H9 (cell line): ENCODE data around the gene FOXJ3. TPM values are rescaled to one million over a fixed set of nuclear protein-coding genes. Genes with fewer than 3 reads are reported as not detected.

Source experiments
- DNase-seq: peaks from one replicate; pipeline ENCODE4 v3.0.0-alpha.2; 2017
- H2AFZ ChIP-seq: one replicate; pipeline ENCODE4 v1.6.1; 2013; ENCODE audit warnings: mild to moderate bottlenecking, low read length, control low read depth, moderate library complexity
- H2AK5ac ChIP-seq: 2 replicates; pipeline ENCODE4 v1.6.1; 2013; ENCODE audit warnings: low read length, control low read depth, mixed read lengths; ENCODE audit not compliant: insufficient read length
- H2BK120ac ChIP-seq: one replicate; pipeline ENCODE4 v1.6.1; 2013; ENCODE audit warnings: low read depth, mild to moderate bottlenecking, low read length, control low read depth, inconsistent platforms; ENCODE audit not compliant: poor library complexity, severe bottlenecking
- H2BK12ac ChIP-seq: 2 replicates; pipeline ENCODE4 v1.6.1; 2013; ENCODE audit warnings: low read length, control low read depth, mixed read lengths, low read depth; ENCODE audit not compliant: insufficient read length
- H2BK15ac ChIP-seq: 2 replicates; pipeline ENCODE4 v1.6.1; 2013; ENCODE audit warnings: low read depth, low read length, control low read depth
- H2BK20ac ChIP-seq: one replicate; pipeline ENCODE4 v1.6.1; 2013; ENCODE audit warnings: low read depth, mild to moderate bottlenecking, low read length, control low read depth, inconsistent platforms; ENCODE audit not compliant: poor library complexity, severe bottlenecking
- H2BK5ac ChIP-seq: 2 replicates; pipeline ENCODE4 v1.6.1; 2013; ENCODE audit warnings: low read length, control low read depth, mixed read lengths; ENCODE audit not compliant: insufficient read length
- H3K14ac ChIP-seq: 2 replicates; pipeline ENCODE4 v1.6.1; 2013; ENCODE audit warnings: low read length, control low read depth; ENCODE audit not compliant: insufficient read depth
- H3K18ac ChIP-seq: 2 replicates; pipeline ENCODE4 v1.6.1; 2013; ENCODE audit warnings: low read depth, mild to moderate bottlenecking, mixed read lengths, low read length, control low read depth; ENCODE audit not compliant: insufficient read length
- H3K23ac ChIP-seq: 2 replicates; pipeline ENCODE4 v1.6.1; 2013; ENCODE audit warnings: low read length, control low read depth, mixed read lengths, low read depth; ENCODE audit not compliant: insufficient read length
- H3K23me2 ChIP-seq: 2 replicates; pipeline ENCODE4 v1.6.1; 2013; ENCODE audit warnings: low read depth, mild to moderate bottlenecking, mixed read lengths, low read length, control low read depth; ENCODE audit not compliant: insufficient read length, poor library complexity, severe bottlenecking
- H3K27ac ChIP-seq: 2 replicates; pipeline ENCODE4 v1.5.1; 2013; ENCODE audit warnings: low read length, control low read depth, mixed read lengths, low read depth; ENCODE audit not compliant: insufficient read length
- H3K27me3 ChIP-seq: 2 replicates; pipeline ENCODE4 v1.6.1; 2013; ENCODE audit warnings: low read length, control low read depth, inconsistent platforms; ENCODE audit not compliant: insufficient read depth
- H3K4ac ChIP-seq: 2 replicates; pipeline ENCODE4 v1.6.1; 2013; ENCODE audit warnings: low read depth, mild to moderate bottlenecking, control low read depth, inconsistent platforms, low read length, moderate library complexity
- H3K4me1 ChIP-seq: 2 replicates; pipeline ENCODE4 v1.6.1; 2013; ENCODE audit warnings: low read length, control low read depth, inconsistent platforms; ENCODE audit not compliant: insufficient read depth
- H3K4me2 ChIP-seq: 2 replicates; pipeline ENCODE4 v1.6.1; 2013; ENCODE audit warnings: low read length, control low read depth, mixed read lengths; ENCODE audit not compliant: insufficient read length, insufficient read depth
- H3K56ac ChIP-seq: 2 replicates; pipeline ENCODE4 v1.6.1; 2013; ENCODE audit warnings: low read depth, mild to moderate bottlenecking, mixed read lengths, low read length, control low read depth; ENCODE audit not compliant: insufficient read length
- H3K79me1 ChIP-seq: 2 replicates; pipeline ENCODE4 v1.6.1; 2013; ENCODE audit warnings: low read depth, mild to moderate bottlenecking, moderate library complexity, low read length, control low read depth, inconsistent platforms; ENCODE audit not compliant: insufficient read depth, poor library complexity, severe bottlenecking
- H3K79me2 ChIP-seq: 2 replicates; pipeline ENCODE4 v1.6.1; 2013; ENCODE audit warnings: low read length, control low read depth, inconsistent platforms; ENCODE audit not compliant: insufficient read depth
- H3K9ac ChIP-seq: 2 replicates; pipeline ENCODE4 v1.6.1; 2013; ENCODE audit warnings: low read length, control low read depth, mixed read lengths; ENCODE audit not compliant: insufficient read length; ENCODE audit errors: extremely low read depth
- H3K9me3 ChIP-seq: one replicate; pipeline ENCODE4 v1.6.1; 2013; ENCODE audit warnings: low read depth, low read length, inconsistent platforms; ENCODE audit not compliant: control insufficient read depth
- H3T11ph ChIP-seq: one replicate; pipeline ENCODE4 v1.6.1; 2013; ENCODE audit warnings: mild to moderate bottlenecking, low read length, control low read depth, inconsistent platforms
- H4K20me1 ChIP-seq: one replicate; pipeline ENCODE4 v1.6.1; 2013; ENCODE audit not compliant: control insufficient read depth, insufficient read length, insufficient read depth
- H4K5ac ChIP-seq: 2 replicates; pipeline ENCODE4 v1.6.1; 2013; ENCODE audit warnings: low read depth, mild to moderate bottlenecking, mixed read lengths, low read length, control low read depth; ENCODE audit not compliant: insufficient read length
- H4K8ac ChIP-seq: replicated peaks from 2 replicates; pipeline ENCODE4 v1.6.1; 2013; ENCODE audit warnings: low read length, control low read depth, mixed read lengths, low read depth; ENCODE audit not compliant: insufficient read length
- H4K91ac ChIP-seq: 2 replicates; pipeline ENCODE4 v1.6.1; 2013; ENCODE audit warnings: low read depth, mild to moderate bottlenecking, moderate library complexity, mixed read lengths, low read length, control low read depth; ENCODE audit not compliant: insufficient read length
- H3K27ac Mint-ChIP-seq, 3 experiments: 2 replicates in 2 of 3; 3 replicates in 1 of 3; pipeline ENCODE4 v1.8.0; 2020 to 2021; ENCODE audit warnings: mixed read lengths in 3 of 3, mild to moderate bottlenecking in 1 of 3, moderate library complexity in 1 of 3
- H3K27me3 Mint-ChIP-seq: 2 replicates; pipeline ENCODE4 v1.8.0; 2021; ENCODE audit warnings: low read depth, mild to moderate bottlenecking, moderate library complexity, mixed read lengths
- H3K36me3 Mint-ChIP-seq, 3 experiments: 2 replicates in 2 of 3; 3 replicates in 1 of 3; pipeline ENCODE4 v1.8.0; 2020 to 2021; ENCODE audit warnings: low read depth in 3 of 3, mixed read lengths in 3 of 3; ENCODE audit not compliant: insufficient read depth in 1 of 3
- H3K4me1 Mint-ChIP-seq, 2 experiments: 2 replicates each; pipeline ENCODE4 v1.8.0; 2020; ENCODE audit warnings: mixed read lengths in 2 of 2
- H3K4me3 Mint-ChIP-seq, 2 experiments: 2 replicates in 1 of 2; 3 replicates in 1 of 2; pipeline ENCODE4 v1.8.0; 2020 to 2021; ENCODE audit warnings: mild to moderate bottlenecking in 2 of 2, mixed read lengths in 2 of 2, moderate library complexity in 1 of 2
- H3K9me3 Mint-ChIP-seq, 2 experiments: 2 replicates in 1 of 2; 3 replicates in 1 of 2; pipeline ENCODE4 v1.8.0; 2020; ENCODE audit warnings: mild to moderate bottlenecking in 2 of 2, mixed read lengths in 2 of 2, moderate library complexity in 1 of 2
- WGBS: extraction: QIAGEN DNeasy Blood & Tissue Kit; methylation state at CpG from one replicate; pipeline ENCODE4 v1.1.7; 2013; ENCODE audit warnings: missing lambda C conversion rate, low lambda C conversion rate, mixed read lengths; ENCODE audit not compliant: insufficient read length; ENCODE audit errors: extremely low coverage; 5-methylcytosine and 5-hydroxymethylcytosine counted together
- total RNA-seq: library from RNA; stranded (reverse); gene quantifications from 2 replicates; pipeline ENCODE4 v1.2.1, GENCODE V29; 2021
- TF ChIP-seq, protein P1 (sequence below): fragments of 200-600 bp; sonication (generic); conservative IDR thresholded peaks from 3 replicates; pipeline ENCODE4 v1.8.0; 2021; ENCODE audit warnings: antibody characterized with exemption, mild to moderate bottlenecking

FOXJ3 gene
- total RNA-seq, 1 experiment from 2014 or later = 49.9 TPM

- no peaks in the 10 kb centered on the region for H4K20me1 ChIP-seq
- H2BK15ac ChIP-seq = no peak overlapping the region
- H3K23me2 ChIP-seq = no peaks in the 10 kb centered on the region
- DNase-seq = no peak
- H2BK20ac ChIP-seq = no peak overlapping the region
- no peak overlapping the region for H3T11ph ChIP-seq
- H4K91ac ChIP-seq = no peak overlapping the region
- no peak overlapping the region for H2BK5ac ChIP-seq
- no peak overlapping the region for H2BK120ac ChIP-seq
- Mint-ChIP-seq H3K27me3 (no peaks in the 10 kb centered on the region), H3K4me3 (no peak overlapping the region), H3K27ac (no peak overlapping the region), H3K4me1 (peaks cover 17 to 18% of the 10 kb centered on the region in 2 experiments), H3K9me3 (no peaks in the 10 kb centered on the region), H3K36me3 (peaks cover 3 to 10% (median 6%) of the 10 kb centered on the region in 3 experiments; a peak in 4 of 7 replicates)
- no peak overlapping the region for H2BK12ac ChIP-seq
- H3K14ac ChIP-seq = no peak overlapping the region
- H3K27ac ChIP-seq = no peak overlapping the region
- TF ChIP-seq, protein P1, sequence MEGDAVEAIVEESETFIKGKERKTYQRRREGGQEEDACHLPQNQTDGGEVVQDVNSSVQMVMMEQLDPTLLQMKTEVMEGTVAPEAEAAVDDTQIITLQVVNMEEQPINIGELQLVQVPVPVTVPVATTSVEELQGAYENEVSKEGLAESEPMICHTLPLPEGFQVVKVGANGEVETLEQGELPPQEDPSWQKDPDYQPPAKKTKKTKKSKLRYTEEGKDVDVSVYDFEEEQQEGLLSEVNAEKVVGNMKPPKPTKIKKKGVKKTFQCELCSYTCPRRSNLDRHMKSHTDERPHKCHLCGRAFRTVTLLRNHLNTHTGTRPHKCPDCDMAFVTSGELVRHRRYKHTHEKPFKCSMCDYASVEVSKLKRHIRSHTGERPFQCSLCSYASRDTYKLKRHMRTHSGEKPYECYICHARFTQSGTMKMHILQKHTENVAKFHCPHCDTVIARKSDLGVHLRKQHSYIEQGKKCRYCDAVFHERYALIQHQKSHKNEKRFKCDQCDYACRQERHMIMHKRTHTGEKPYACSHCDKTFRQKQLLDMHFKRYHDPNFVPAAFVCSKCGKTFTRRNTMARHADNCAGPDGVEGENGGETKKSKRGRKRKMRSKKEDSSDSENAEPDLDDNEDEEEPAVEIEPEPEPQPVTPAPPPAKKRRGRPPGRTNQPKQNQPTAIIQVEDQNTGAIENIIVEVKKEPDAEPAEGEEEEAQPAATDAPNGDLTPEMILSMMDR = no peak
- H3K4ac ChIP-seq = no peak overlapping the region
- H3K4me2 ChIP-seq = no peak overlapping the region
- WGBS = no CpG with 5 or more reads among the region's 7 CpGs
- no peak overlapping the region for H2AFZ ChIP-seq
- H2AK5ac ChIP-seq = no peak overlapping the region
- no peak overlapping the region for H3K56ac ChIP-seq
- H3K18ac ChIP-seq = no peak overlapping the region
- no peak overlapping the region for H4K8ac ChIP-seq
- H3K23ac ChIP-seq = no peak overlapping the region
- H3K9me3 ChIP-seq = no peaks in the 10 kb centered on the region
- H3K79me1 ChIP-seq = peaks cover 11% of the 10 kb centered on the region
- H3K9ac ChIP-seq = no peak overlapping the region
- H3K27me3 ChIP-seq = no peaks in the 10 kb centered on the region
- peaks cover 32% of the 10 kb centered on the region; the same call in 1 of the 2 replicates for H3K79me2 ChIP-seq
- H4K5ac ChIP-seq = no peak overlapping the region
- no peaks in the 10 kb centered on the region for H3K4me1 ChIP-seq
Observed at GRCh38 chr1:42312576-42313212, 22.3 kb downstream of the FOXJ3 start.
